Gastrocnemius medialis (tissue), 4 donors: Measurements from ENCODE around the gene ALK. TPM values are rescaled to one million over a fixed set of nuclear protein-coding genes. Genes with fewer than 3 reads are reported as not detected.

ENCODE experiments used
- ATAC-seq, 2 donors: fragments of 150-250 bp; one replicate each; pipeline ENCODE4 v1.9.1; 2016
- DNase-seq, 2 donors: peaks; one replicate each; pipeline ENCODE4 v3.0.0-alpha.2; 2019
- H3K27ac ChIP-seq, 4 donors: fragments of 200-600 bp; sonication (generic); 1 replicate in 1 of 4; 2 replicates in 3 of 4; pipeline ENCODE4 v1.5.1; 2016 to 2018; ENCODE audit warnings: mild to moderate bottlenecking in 2 of 4, moderate library complexity in 1 of 4
- H3K27me3 ChIP-seq, 3 donors: fragments of 200-600 bp; sonication (generic) in 2 of 3; 1 replicate in 1 of 3; 2 replicates in 2 of 3; pipeline versions ENCODE4 v1.5.1 to v1.6.0; 2016 to 2019; ENCODE audit warnings: mild to moderate bottlenecking in 1 of 3, moderate library complexity in 1 of 3
- H3K36me3 ChIP-seq, 2 donors: fragments of 200-600 bp; sonication (generic) in 1 of 2; one replicate each; pipeline ENCODE4 v1.5.1; 2017 to 2018
- H3K4me1 ChIP-seq, 2 donors: fragments of 200-600 bp; sonication (generic) in 1 of 2; one replicate each; pipeline ENCODE4 v1.5.1; 2016 to 2017; ENCODE audit warnings: mild to moderate bottlenecking in 2 of 2
- H3K4me3 ChIP-seq, 4 donors: fragments of 200-600 bp; sonication (generic) in 3 of 4; 1 replicate in 1 of 4; 2 replicates in 3 of 4; pipeline ENCODE4 v1.5.1; 2016 to 2019; ENCODE audit warnings: mild to moderate bottlenecking in 2 of 4
- H3K9me3 ChIP-seq, 3 donors: fragments of 200-600 bp; sonication (generic) in 2 of 3; 1 replicate in 1 of 3; 2 replicates in 2 of 3; pipeline ENCODE4 v1.5.1; 2016 to 2019
- POLR2A ChIP-seq, 2 donors: fragments of 450-650 bp; IDR thresholded peaks; one replicate each; pipeline ENCODE4 v1.6.1; 2017; ENCODE audit warnings: antibody characterized with exemption in 2 of 2, mild to moderate bottlenecking in 2 of 2, moderate library complexity in 2 of 2
- in situ Hi-C, 4 donors: fragments of 200-750 bp; cut with MboI; loops; one replicate each; pipeline versions ENCODE4 v1.15.0 to v1.8.0; 2017; ENCODE audit warnings: low sequenced_read_pairs in 4 of 4
- intact Hi-C: fragments of 100-400 bp; cut with DNase I; formaldehyde crosslinking; loops from one replicate; pipeline ENCODE4 v1.15.1; 2023; ENCODE audit warnings: low total_unique reads
- total RNA-seq, 4 donors: library from RNA; depleted of rRNA; stranded (reverse); fragments of >200 nt; gene quantifications; one replicate each; pipeline versions ENCODE4 v1.1.0 to v1.2.3, GENCODE V29; 2016
- TF ChIP-seq, protein P1 (sequence below), 5 experiments: fragments of 450-650 bp in 3 of 5; fragments of 200-600 bp in 2 of 5; sonication (generic) in 2 of 5; IDR thresholded peaks in 4 of 5; conservative IDR thresholded peaks in 1 of 5; 1 replicate in 4 of 5; 2 replicates in 1 of 5; pipeline ENCODE4 v1.5.1; 2016 to 2019; ENCODE audit warnings: antibody characterized with exemption in 5 of 5, mild to moderate bottlenecking in 3 of 5, moderate library complexity in 3 of 5

Gene ALK
- total RNA-seq, 4 donors from 2014 or later = not detected

DNA sequence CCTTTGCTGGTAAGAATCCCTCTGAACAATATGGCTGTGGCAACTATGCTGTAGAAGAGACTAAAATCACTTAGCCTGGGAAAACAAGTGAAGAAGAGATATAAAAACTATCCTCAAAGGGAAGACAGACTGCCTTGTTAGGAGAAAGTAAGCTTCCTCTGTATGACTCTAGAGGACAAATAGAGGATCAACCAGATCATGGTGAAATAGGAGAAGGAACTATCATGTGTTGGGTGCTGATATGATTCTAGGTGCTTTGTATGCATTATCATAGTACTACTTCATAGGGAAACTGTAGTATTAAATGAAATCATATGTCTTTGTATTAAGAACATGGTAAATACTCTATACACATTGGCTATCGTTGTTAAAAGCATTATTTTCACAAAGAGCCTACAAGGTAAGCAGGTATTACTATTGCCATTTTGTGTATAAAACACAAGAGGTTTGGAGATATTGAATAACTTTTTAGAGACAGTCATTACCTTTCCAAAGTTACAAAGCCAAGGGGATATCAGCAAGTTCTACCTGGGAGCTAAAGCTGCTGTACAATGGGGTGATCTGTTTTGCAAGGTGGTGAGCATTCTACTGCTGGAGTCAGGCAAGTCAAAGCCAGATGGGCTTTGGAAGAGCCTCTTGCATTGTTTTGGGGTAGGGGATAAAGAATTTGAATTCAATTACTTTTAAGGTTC, 402.6 kb downstream of the ALK start:
- Histone ChIP-seq H3K4me1 (peaks cover 6% of the 10 kb centered on the region in 2 donors), H3K9me3 (no peaks in the 10 kb centered on the region), H3K4me3 (no peak overlapping the region), H3K27ac (no peak overlapping the region), H3K27me3 (no peaks in the 10 kb centered on the region), H3K36me3 (no peaks in the 10 kb centered on the region)
- DNase-seq = no peak
- intact Hi-C loops = no loop called here
- in situ Hi-C loops = no loop called here
- peak in 1 of 2 donors; percentile 67 for ATAC-seq
- TF ChIP-seq POLR2A (IDR thresholded peaks at IDR 0.05) = no peak
- TF ChIP-seq, protein P1, sequence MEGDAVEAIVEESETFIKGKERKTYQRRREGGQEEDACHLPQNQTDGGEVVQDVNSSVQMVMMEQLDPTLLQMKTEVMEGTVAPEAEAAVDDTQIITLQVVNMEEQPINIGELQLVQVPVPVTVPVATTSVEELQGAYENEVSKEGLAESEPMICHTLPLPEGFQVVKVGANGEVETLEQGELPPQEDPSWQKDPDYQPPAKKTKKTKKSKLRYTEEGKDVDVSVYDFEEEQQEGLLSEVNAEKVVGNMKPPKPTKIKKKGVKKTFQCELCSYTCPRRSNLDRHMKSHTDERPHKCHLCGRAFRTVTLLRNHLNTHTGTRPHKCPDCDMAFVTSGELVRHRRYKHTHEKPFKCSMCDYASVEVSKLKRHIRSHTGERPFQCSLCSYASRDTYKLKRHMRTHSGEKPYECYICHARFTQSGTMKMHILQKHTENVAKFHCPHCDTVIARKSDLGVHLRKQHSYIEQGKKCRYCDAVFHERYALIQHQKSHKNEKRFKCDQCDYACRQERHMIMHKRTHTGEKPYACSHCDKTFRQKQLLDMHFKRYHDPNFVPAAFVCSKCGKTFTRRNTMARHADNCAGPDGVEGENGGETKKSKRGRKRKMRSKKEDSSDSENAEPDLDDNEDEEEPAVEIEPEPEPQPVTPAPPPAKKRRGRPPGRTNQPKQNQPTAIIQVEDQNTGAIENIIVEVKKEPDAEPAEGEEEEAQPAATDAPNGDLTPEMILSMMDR (IDR thresholded peaks at IDR 0.05 in 4 of 5, conservative IDR thresholded peaks at IDR 0.05 in 1 of 5) = no peak

DNA sequence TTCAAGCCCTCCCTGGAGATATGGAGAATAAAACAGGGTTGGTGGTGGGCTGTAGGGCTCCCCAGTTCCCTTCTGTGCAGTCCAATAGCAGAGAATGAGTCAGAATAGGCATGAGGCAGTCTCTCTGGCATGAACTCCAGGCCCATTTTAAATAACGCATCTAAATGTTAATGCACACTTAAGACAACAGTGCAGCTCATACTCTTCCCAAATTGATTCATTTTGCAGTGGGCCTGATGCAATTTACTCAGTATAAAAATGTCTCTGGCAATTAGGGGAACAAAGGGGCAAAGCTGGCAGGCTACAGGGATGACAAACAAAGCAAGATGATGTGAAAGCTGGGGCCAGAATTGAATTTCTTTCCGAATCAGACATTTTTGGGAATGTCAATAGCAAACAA, 403.4 kb downstream of the ALK start:
- Histone ChIP-seq H3K9me3 (no peaks in the 10 kb centered on the region), H3K27me3 (no peaks in the 10 kb centered on the region), H3K36me3 (no peaks in the 10 kb centered on the region), H3K4me3 (no peak overlapping the region), H3K4me1 (peaks cover 6% of the 10 kb centered on the region in 2 donors), H3K27ac (no peak overlapping the region)
- DNase-seq = no peak
- TF ChIP-seq POLR2A (IDR thresholded peaks at IDR 0.05) = no peak
- TF ChIP-seq, protein P1 (IDR thresholded peaks at IDR 0.05 in 4 of 5, conservative IDR thresholded peaks at IDR 0.05 in 1 of 5) = no peak
- in situ Hi-C loops (no loop called here), intact Hi-C loops (no loop called here)
- no peak for ATAC-seq

DNA sequence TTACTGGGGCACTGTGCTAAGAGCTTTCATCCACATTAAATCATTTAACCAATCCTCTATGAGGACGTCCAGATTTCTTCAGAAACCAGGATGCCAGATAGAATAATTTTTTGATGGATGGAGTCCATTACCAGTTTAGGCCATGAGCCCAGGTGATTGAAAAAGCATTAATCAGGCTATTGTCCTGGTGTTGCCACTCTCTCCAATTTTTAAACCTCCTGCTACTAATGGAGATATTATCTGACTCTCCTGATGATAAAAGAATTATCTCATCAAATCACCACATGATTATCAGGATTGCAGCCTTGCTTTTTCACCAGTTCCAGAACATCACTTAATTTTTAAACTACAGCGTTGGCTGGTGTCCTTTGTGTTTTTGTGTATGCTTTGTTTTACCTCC, 404.0 kb downstream of the ALK start:
- TF ChIP-seq, protein P1 (IDR thresholded peaks at IDR 0.05 in 4 of 5, conservative IDR thresholded peaks at IDR 0.05 in 1 of 5) = no peak
- TF ChIP-seq POLR2A (IDR thresholded peaks at IDR 0.05) = no peak
- Histone ChIP-seq H3K36me3 (no peaks in the 10 kb centered on the region), H3K27ac (no peak overlapping the region), H3K9me3 (no peaks in the 10 kb centered on the region), H3K4me3 (no peak overlapping the region), H3K27me3 (no peaks in the 10 kb centered on the region), H3K4me1 (peaks cover 6% of the 10 kb centered on the region in 2 donors)
- ATAC-seq (no peak), DNase-seq (no peak)
- intact Hi-C loops = no loop called here
- in situ Hi-C loops = no loop called here

DNA sequence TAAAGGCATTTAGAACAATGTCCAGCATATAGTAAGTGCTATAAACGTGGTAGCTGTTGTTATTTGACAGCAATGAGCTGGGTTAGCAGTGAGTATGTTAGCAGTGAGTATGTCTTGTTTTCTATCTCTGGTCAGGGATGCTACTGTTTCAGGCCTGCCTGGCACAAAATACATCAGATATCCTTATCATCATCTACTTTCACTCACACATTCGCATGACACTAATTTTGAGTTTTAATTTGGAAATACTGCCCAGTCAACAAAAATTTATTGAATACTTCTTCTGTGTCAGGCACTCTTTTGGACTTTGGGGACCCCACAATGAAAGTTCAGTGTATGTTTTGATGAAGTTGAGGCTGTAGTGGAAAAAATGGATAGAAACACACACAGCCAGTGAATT, 404.6 kb downstream of the ALK start:
- H3K27me3 ChIP-seq = no peaks in the 10 kb centered on the region
- H3K36me3 ChIP-seq = no peaks in the 10 kb centered on the region
- no peak overlapping the region for H3K4me3 ChIP-seq
- H3K9me3 ChIP-seq = no peaks in the 10 kb centered on the region
- H3K4me1 ChIP-seq = peaks cover 6% of the 10 kb centered on the region in 2 donors
- ATAC-seq (no peak), DNase-seq (no peak)
- intact Hi-C loops = no loop called here
- no peak overlapping the region for H3K27ac ChIP-seq
- TF ChIP-seq, protein P1 (IDR thresholded peaks at IDR 0.05 in 4 of 5, conservative IDR thresholded peaks at IDR 0.05 in 1 of 5) = no peak
- no peak for TF ChIP-seq POLR2A (IDR thresholded peaks at IDR 0.05)
- in situ Hi-C loops = no loop called here

DNA sequence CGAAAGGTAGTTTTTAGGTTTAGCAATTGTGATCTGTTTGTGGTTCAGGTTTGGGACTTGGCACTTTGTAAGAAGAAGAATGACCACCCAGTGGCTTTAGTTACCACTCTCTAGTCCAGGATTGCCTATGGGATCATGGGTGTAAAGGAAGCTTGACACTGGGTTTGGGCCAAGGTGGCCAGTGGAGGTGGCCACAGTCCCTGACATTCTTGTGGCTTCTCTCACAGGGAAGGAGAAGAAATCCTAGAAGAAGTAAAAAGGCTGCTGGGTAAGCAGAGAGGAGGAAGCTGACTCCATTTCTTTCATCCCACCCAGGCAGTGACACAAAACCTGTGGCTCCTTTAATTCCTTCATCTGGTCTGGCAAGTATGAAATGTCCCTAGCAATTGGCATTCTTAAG, 411.5 kb downstream of the ALK start:
- Histone ChIP-seq H3K27ac (no peak overlapping the region), H3K36me3 (no peaks in the 10 kb centered on the region), H3K9me3 (no peaks in the 10 kb centered on the region), H3K27me3 (no peaks in the 10 kb centered on the region), H3K4me1 (no peaks in the 10 kb centered on the region), H3K4me3 (no peak overlapping the region)
- TF ChIP-seq POLR2A (IDR thresholded peaks at IDR 0.05) = no peak
- TF ChIP-seq, protein P1 (IDR thresholded peaks at IDR 0.05 in 4 of 5, conservative IDR thresholded peaks at IDR 0.05 in 1 of 5) = no peak
- no peak for ATAC-seq
- DNase-seq = no peak
- in situ Hi-C loops (no loop called here), intact Hi-C loops (no loop called here)
